HG03280 (cell line): ENCODE data around the gene CRMP1.

Experiments used
- ATAC-seq: cut with Tn5 transposase; IDR thresholded peaks from one replicate; pipeline ENCODE4 v1.9.1; 2021; ENCODE audit warnings: mild to moderate bottlenecking, moderate library complexity; ENCODE audit not compliant: unreplicated experiment

CRMP1 gene

GRCh38 chr4:5801696-5802095, 91.2 kb downstream of the CRMP1 start:
- ATAC-seq = no peak

- no peak for ATAC-seq
Observed at GRCh38 chr4:5800496-5800895, 92.4 kb downstream of the CRMP1 start.

GRCh38 chr4:5799406-5799805, 93.5 kb downstream of the CRMP1 start:
- ATAC-seq = no peak

DNA sequence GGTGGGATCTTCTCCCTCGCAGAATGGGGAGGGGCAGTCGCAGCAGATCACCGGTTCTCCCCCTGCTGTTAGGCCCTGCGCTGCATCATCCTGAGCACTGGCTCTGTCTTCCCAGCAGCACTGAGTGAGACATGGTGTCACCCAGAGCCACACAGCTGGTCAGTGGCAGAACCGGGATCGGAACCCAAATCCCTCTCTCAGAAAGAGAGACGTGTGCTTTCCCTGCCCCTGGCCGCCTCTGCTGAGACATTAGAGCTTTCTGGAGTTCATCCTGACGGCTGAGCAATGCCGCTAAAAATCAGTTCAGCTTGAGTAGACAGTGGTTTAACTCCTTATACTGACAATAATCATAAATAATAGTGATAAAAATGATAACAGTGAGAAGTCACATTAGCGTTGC, 93.9 kb downstream of the CRMP1 start:
- no peak for ATAC-seq

GRCh38 chr4:5798462-5798861, 94.4 kb downstream of the CRMP1 start:
- no peak for ATAC-seq

GRCh38 chr4:5797866-5798265, 95.0 kb downstream of the CRMP1 start:
- ATAC-seq = no peak

DNA sequence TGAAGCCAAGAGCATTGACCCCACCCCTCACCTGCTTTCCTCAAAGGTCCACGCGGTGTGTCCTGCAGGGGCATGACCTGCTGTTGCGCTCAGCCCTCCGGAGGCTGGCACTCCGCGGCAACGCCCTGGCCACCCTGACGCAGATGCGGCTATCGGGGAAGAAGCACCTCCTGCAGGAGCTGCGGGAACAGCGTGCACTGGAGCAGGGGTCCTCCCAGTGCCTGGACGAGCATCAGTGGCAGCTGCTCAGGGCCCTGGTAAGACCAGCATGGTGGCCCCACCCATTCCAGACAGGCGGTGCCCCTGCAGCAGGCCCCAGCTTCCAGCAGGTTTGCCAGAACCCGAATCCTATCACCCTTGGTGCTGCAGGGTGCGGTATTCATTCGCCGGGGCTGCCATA, 95.9 kb downstream of the CRMP1 start:
- no peak for ATAC-seq

- ATAC-seq = no peak
Observed at GRCh38 chr4:5795580-5795979, 97.3 kb downstream of the CRMP1 start.

DNA sequence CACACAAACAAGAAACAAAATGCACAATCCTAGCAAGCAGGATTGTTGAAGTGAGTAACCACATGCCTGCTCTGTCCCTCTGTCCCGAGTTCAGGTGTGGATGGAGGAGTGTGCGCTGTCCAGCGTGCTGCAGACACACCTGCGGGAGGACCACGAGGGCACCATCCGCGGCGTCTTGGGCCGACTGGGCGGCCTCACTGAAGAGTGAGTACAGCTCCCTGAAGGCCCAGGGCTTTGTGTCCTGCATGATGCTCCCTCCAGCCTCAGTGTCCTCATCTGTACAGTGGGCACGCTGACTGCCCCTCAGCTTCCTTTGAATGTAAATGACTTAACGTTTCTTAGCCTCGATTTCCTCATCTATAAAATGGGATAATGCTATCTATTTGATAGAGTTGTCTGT, 99.4 kb downstream of the CRMP1 start:
- no peak for ATAC-seq

DNA sequence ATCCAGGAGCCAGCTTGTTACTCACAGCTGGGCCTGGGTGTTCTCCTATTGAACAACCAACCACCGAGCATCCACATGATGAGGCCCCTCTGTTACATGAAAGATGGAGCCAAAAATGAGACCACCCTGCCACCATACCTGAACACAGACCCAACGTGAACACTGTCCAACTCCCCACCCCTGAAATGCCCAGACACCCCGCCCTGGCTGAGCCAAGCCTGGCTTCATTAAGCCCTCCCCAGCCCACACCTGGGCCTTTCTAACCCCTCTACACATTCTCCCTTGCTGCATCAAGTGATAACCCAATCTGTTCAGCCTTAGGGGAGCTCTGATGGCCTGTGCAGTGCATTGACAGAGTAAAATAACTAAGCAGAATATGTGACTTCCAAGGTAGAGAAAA, 101.2 kb downstream of the CRMP1 start:
- no peak for ATAC-seq

- ATAC-seq = no peak
Observed at GRCh38 chr4:5790546-5790857, 102.4 kb downstream of the CRMP1 start.

DNA sequence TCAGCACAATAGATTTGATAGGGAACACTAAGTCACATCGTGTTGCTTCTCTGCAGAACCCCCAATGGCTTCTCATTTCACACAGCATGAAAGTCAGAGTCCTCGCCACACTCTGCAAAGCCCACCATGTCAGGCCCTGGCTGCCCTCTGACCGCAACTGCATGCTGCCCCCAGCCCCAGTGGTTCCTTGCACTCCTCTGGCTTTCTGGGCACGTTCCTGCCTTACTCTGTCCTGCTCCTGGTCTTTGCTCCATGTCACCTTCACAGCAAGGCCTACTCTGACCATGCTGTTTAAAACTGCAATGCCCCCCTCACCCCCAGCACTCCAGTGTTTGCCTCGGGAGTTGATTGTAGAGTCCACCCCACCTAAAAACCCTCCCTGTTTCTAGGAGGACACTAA, 103.7 kb downstream of the CRMP1 start:
- ATAC-seq = no peak

- ATAC-seq = no peak
Observed at GRCh38 chr4:5788144-5788543, 104.7 kb downstream of the CRMP1 start.

DNA sequence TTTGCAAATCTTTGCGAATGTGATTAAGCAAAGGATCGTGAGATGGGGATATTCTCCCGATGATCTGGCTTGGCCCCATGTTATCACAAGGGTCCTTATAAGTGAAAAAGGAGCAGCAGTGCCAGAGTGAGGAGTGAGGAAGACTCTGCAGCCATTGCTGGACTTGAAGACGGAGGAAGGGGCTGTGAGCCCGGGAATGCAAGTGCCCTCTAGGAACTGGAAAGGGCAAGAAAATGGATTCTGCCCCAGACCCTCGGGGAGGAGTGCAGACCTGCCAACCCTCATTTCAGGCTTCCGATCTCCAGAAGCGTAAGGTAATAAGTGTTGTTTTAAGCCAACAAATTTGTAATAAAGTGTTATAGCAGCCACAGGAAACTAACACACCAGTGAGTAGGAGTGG, 105.6 kb downstream of the CRMP1 start:
- no peak for ATAC-seq

DNA sequence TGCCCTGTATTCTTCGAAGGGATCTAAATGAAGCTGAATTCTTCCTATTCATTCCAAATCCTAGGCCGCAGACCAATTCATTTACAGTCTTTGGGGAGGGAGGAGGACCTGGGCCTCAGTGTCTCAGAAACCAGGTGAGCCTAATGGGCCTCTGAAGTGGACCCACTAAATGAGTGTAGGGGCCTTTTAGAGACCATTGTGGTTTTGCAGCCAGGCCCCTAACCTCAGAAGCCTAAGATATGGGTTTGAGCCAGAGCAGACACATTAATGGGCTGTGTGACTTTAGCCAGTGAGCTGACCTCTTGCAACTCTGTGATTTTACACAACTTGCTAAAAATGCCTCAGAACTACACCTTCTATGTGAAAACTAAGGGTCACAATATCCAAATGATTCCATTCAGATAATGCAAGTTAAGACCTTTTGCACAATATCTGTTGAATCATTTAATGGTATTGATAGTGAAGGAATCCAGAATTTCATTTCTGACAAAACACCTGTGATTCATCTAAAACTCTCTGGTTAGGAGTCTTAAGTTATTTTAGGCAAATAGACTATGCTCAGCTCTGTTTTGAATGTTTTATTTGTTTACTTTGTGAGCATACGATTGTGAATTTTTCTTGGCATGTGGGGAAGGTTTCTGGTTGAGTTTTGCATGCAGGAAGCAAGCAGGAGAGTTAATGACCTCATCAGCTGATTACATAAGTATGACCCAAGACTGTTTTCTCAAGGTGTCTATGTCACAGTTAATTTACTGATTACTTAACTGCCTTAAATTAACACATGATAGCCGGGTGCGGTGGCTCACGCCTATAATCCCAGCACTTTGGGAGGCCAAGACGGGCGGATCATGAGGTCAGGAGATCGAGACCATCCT, 106.8 kb downstream of the CRMP1 start:
- no peak for ATAC-seq

DNA sequence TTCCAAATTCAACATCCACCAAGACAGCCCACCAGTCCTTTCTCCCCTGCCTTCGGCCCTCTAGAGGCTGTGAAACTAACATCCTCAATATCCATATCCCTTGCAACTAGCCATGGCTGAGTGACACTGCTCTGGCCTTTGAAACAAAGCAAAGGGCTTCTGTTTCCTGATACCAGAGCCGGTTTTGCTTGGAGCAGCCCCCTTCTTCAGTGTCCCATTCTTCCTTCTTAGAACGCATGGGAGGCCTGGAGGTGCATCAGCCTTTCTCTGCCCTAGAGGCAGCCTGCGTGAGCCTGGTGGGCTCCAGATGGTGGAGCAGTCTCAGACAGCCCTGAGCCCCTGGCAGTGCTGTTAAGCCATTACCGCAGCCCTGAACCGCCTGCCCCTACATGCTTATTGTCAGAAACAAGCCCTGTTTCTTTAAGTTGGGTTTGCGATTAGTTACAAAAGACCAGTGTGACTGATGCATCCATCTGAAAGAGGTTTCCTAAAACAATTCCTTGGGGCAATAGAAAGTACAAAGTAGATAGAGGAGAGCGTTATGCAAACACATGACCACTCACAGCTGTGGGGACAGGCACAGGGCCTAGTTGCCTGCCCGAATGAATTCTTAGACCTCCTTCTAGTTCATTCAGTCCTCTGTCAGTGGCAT, 107.8 kb downstream of the CRMP1 start:
- ATAC-seq = no peak

- ATAC-seq = no peak
Observed at GRCh38 chr4:5784021-5784420, 108.9 kb downstream of the CRMP1 start.

DNA sequence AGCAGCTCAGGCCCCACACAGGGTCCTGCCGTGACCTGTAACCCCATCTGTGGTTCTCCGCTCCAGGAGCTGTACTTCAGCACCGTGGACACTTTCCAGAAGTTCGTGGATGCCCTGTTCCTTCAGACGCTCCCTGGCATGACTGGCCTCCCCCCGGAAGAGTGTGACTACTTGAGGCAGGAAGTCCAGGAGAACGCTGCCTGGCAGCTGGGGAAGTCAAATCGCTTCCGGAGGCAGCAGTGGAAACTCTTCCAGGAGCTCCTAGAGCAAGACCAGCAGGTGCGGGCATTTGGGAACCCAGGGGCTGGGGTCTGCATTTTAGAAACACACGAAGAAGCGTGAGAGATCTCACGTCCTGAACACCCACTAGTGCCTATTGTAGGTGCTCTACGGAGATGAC, 109.4 kb downstream of the CRMP1 start:
- ATAC-seq = no peak

GRCh38 chr4:5782829-5783476, 109.9 kb downstream of the CRMP1 start:
- no peak for ATAC-seq

DNA sequence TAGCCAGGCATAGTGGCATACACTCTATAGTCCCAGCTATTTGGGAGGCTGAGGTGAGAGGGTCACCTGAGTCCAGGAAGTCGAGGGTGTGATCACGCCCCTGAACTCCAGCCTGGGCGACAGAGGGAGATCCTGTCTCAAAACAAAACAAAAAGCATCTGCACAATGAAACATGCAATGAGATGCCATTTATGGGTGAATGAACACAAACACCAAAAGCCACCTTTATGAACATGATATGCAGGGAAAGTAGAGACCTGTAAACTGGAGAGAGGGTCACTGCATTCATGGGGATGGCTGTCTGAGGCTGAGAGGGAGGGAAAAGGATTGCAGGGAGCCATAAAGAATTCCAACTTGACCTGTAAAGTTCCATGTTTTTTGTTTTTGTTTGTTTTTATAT, 111.2 kb downstream of the CRMP1 start:
- no peak for ATAC-seq

DNA sequence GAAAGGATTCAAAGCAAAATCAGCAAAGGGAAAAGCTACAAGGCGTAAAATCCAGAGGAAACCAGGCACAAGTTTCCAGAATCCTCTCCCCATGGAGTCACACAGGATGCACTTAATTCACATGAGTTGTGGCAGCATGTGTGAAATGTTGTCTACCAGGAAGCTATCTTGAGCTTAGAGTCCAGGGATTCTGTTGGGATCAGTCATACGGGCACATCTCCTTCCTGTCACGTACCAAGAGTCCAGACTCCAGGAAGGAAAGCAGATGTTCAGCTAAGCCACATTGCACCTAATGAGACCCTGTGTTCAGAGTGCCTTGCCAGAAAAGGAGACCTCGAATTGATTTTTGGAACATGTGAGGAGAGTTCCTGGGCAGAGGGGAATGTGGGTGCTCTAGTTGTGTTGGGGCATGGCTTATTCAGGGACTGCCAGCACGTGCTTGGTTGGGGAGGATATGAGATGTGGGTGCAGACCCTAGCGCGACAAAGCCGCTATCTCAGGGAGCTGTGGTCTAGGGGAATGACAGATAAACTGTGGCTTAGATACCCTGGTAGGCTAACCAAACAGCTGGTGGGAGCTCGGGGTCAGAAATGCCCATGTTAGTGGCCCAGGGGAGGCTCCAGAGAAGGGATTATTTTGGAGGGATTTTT, 111.9 kb downstream of the CRMP1 start:
- ATAC-seq = no peak

- ATAC-seq = no peak
Observed at GRCh38 chr4:5776510-5776909, 116.4 kb downstream of the CRMP1 start.
